ENCODE results near the gene SERPINB6.

DNA sequence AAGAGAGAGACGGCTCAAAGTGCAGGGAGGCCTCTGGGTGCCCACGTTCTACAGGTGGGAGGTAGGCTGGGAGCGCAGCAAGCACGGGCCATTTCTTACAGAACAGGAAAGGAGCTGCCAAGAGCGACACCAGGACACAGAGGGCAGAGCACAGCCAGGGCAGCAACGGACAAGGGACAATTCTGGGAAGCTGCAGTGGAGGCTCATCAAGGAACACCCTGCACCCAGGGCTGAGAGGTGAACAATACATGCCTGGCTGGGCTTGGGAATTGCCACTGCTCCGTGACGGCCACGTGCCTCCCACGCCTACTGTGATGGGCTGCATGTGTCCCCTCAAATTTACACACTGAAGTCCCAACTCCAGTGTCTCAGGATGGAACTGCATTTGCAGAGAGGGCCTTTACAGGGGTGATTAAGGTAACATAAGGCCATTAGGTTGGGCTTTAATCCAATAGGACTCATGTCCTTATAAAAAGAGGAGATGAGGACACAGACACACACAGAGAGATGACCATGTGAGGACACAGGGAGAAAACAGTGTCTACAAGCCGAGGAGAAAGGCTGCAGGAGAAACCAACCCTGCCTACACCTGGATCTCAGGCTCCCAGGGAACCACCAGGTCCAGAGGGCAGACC lies 13.6 kb downstream of the SERPINB6 start:
- TF ChIP-seq, protein P1, sequence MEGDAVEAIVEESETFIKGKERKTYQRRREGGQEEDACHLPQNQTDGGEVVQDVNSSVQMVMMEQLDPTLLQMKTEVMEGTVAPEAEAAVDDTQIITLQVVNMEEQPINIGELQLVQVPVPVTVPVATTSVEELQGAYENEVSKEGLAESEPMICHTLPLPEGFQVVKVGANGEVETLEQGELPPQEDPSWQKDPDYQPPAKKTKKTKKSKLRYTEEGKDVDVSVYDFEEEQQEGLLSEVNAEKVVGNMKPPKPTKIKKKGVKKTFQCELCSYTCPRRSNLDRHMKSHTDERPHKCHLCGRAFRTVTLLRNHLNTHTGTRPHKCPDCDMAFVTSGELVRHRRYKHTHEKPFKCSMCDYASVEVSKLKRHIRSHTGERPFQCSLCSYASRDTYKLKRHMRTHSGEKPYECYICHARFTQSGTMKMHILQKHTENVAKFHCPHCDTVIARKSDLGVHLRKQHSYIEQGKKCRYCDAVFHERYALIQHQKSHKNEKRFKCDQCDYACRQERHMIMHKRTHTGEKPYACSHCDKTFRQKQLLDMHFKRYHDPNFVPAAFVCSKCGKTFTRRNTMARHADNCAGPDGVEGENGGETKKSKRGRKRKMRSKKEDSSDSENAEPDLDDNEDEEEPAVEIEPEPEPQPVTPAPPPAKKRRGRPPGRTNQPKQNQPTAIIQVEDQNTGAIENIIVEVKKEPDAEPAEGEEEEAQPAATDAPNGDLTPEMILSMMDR (IDR thresholded peaks at IDR 0.05), result no peak
- TF ChIP-seq POLR2A (IDR thresholded peaks at IDR 0.05) (no peak), EP300 (IDR thresholded peaks at IDR 0.05) (no peak)

Measured in tibial nerve (tissue), 4 donors.